HG03432 (cell line): Measurements from ENCODE around the gene CREB1.
"Not testable (repeated sequence)": the region's sequence is repeated elsewhere in the genome, so short reads cannot be mapped to it uniquely, and the experiment has no call there.

Source experiments
- ATAC-seq: cut with Tn5 transposase; IDR thresholded peaks from one replicate; pipeline ENCODE4 v1.9.1; 2021; ENCODE audit warnings: mild to moderate bottlenecking, moderate library complexity; ENCODE audit not compliant: unreplicated experiment

CREB1 gene

DNA sequence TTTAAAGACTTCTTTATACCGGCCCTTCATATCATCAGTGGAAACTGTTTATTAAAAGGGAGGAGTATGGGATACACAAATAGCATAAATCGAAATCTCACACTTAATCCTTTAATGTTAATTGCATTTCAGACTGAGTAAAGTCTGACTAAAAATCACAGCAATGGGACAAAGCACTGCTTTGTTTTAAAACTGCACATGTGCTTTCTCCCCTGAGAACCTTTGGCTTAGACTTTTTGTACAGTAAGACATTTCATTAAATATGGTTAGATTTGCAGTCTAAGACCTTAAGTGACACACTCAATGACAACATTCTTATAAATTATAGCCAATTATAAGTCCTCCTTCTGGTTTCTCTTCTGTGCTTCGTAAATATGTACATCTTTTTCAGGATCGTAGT, 83.0 kb downstream of the CREB1 start:
- ATAC-seq: no peak

GRCh38 chr2:207614824-207615223, 85.1 kb downstream of the CREB1 start:
- no peak for ATAC-seq

DNA sequence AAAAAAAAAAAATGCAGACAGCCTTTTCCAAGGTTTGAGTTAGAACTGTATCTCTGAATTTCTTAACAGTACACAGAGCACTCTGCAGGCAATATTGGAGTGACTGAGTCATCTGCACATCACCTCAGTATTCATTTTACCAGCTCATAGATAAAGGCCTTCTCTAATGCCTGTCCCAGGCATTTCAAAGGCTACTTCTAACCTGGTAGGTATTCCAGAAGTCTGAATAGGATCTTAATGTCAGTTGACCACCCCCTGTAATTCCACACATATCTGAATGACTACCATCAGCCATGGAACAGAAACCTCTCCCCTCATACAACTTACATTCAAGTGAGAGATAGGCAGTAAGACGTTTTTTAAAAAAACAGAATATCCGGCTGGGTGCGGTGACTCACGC, 86.4 kb downstream of the CREB1 start:
- ATAC-seq: no peak

- ATAC-seq: no peak
Measured at GRCh38 chr2:207617011-207617671, 87.4 kb downstream of the CREB1 start.

- peak; percentile 33 for ATAC-seq
Measured at GRCh38 chr2:207619764-207620203, 90.0 kb downstream of the CREB1 start.

GRCh38 chr2:207621501-207622039, 91.8 kb downstream of the CREB1 start:
- ATAC-seq: no peak

- peak; percentile 43 for ATAC-seq
Measured at GRCh38 chr2:207624185-207625013, 94.6 kb downstream of the CREB1 start.

GRCh38 chr2:207625014-207625907, 95.5 kb downstream of the CREB1 start, which contains the start of gene METTL21A:
METTL21A (minus strand) TSS chr2:207625394; CDS start chr2:207624375, 1,019 bp downstream.
- peak; percentile 66 for ATAC-seq

- no peak for ATAC-seq
Measured at GRCh38 chr2:207629553-207629952, 99.8 kb downstream of the CREB1 start.

- ATAC-seq: no peak
Measured at GRCh38 chr2:207630491-207630890, 100.7 kb downstream of the CREB1 start.

- ATAC-seq: peak; percentile 76
Measured at GRCh38 chr2:207632575-207633493, 103.1 kb downstream of the CREB1 start.

- no peak for ATAC-seq
Measured at GRCh38 chr2:207633686-207634085, 103.9 kb downstream of the CREB1 start.

DNA sequence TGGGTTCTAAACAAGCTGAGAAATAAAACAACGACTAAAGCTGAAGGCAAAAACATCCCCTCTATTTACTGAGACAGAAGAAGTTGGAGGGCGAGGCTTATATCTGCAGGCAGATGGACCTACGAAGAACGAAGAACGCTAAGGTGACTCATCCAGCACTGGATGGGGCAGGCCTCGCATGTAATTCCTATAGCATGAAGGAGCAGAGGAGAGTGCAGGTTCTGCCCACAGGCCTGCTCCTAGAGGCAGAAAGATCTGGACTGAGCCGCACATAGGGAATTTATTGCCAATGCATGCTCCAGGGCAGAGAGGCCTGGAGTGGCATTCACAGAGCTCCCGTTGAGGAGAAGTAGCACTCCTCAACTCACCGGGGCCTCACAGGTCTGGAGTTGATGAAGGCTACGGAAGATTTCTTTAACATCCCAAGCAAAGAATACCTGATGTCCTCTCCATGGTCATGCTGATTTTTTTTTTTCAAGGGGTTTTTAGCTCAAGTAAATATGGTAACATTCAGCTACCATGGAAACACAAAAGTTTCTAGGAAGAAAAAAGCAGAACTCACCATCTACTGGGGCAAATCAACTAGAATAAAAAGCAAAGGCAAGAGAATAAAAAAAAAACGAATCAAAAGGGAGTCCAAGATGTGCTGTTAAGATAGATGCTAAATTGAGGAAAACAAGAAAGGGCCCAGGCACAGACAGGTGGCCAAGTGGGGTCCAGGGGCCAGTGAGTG, 105.9 kb downstream of the CREB1 start:
- ATAC-seq: no peak

GRCh38 chr2:207639288-207639687, 109.5 kb downstream of the CREB1 start:
- not testable (repeated sequence) for ATAC-seq

- ATAC-seq: no peak
Measured at GRCh38 chr2:207640160-207640559, 110.4 kb downstream of the CREB1 start.

DNA sequence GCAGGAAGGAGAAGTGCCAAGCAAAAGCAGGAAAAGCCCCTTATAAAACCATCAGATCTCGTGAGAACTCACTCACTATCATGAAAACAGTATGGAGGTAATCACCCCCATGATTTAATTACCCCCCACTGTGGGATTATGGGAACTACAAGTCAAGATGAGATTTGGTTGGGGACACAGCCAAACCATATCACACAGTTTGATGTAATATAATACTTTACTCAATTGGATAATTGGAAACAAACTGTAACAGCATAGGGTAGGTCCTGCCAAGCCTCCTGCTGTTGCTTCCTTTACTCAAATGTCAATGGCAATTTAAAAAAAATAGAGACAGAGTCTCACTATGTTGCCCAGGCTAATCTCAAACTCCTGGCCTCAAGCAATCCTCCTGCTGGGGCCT, 110.9 kb downstream of the CREB1 start:
- ATAC-seq: no peak

GRCh38 chr2:207643892-207644291, 114.1 kb downstream of the CREB1 start:
- ATAC-seq: no peak

DNA sequence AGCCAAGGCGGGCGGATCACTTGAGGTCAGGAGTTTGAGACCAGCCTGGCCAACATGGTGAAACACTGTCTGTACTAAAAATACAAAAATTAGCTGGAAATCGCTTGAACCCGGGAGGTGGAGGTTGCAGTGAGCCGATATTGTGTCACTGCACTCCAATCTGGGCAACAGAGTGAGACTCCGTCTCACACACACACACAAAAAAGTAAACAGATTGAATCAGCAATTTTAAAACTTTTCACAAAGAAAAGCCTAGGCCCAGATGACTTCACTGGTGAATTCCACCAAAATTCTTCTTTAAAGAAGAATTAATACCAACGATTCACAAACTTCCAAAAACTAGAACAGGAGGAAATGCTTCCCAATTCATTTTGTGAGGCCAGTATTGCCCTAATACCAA, 116.8 kb downstream of the CREB1 start:
- not testable (repeated sequence) for ATAC-seq
